GM12865 (cell line): Measurements from ENCODE around the gene RSPH4A.
"Not testable (repeated sequence)": the region's sequence is repeated elsewhere in the genome, so short reads cannot be mapped to it uniquely, and the experiment has no call there.

Experiments
- DNase-seq: peaks from one replicate; pipeline ENCODE4 v3.0.0; 2010; ENCODE audit warnings: low read depth
- H3K4me3 ChIP-seq: 2 replicates; pipeline ENCODE4 v1.5.1; 2011; ENCODE audit warnings: mild to moderate bottlenecking, low read depth, low read length, control low read depth
- TF ChIP-seq, protein P1 (sequence below): IDR thresholded peaks from 2 replicates; pipeline ENCODE4 v1.5.1; 2011; ENCODE audit warnings: low read length, control low read depth, low read depth, inconsistent platforms; ENCODE audit not compliant: insufficient read depth; ENCODE audit errors: missing control alignments

The RSPH4A gene

DNA sequence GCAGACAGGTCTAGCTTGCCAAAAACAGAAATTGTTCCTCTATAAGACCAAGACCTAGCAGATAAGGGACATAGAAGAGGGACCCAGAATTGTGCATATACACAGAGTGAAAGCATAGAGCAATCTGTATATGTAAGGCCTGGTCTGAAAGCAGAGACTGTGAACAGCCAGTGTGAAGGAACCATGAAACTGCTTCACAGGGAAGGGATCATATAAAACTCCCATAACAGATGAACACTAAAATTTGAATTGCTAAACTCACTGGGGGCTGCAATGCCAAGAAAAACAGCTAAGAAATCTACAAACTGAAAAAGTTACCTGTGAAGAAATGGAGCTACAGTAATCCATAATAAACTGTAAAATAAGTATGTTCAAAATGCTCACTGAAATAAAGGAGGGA, 45.3 kb downstream of the RSPH4A start:
- TF ChIP-seq, protein P1, sequence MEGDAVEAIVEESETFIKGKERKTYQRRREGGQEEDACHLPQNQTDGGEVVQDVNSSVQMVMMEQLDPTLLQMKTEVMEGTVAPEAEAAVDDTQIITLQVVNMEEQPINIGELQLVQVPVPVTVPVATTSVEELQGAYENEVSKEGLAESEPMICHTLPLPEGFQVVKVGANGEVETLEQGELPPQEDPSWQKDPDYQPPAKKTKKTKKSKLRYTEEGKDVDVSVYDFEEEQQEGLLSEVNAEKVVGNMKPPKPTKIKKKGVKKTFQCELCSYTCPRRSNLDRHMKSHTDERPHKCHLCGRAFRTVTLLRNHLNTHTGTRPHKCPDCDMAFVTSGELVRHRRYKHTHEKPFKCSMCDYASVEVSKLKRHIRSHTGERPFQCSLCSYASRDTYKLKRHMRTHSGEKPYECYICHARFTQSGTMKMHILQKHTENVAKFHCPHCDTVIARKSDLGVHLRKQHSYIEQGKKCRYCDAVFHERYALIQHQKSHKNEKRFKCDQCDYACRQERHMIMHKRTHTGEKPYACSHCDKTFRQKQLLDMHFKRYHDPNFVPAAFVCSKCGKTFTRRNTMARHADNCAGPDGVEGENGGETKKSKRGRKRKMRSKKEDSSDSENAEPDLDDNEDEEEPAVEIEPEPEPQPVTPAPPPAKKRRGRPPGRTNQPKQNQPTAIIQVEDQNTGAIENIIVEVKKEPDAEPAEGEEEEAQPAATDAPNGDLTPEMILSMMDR = no peak
- no peak for DNase-seq
- H3K4me3 ChIP-seq = no peak overlapping the region

DNA sequence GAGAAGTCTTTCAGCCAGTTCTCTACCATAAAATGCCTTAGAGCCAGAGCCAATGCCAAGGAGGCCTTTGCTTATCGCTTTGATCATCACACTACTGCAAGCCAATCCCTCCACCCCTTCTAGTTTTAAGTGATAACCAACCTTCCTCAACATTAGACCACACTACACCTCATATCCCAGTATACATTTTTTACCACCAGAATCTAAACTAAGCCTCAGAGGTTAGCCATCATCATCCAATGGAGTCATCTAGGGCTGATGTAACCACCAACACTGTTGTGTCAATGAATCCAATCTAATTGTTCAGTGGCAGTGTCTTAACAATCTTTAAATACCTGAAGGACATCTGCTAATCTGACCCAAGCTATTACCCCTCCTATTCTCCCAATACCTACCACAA, 45.9 kb downstream of the RSPH4A start:
- H3K4me3 ChIP-seq = no peak overlapping the region
- TF ChIP-seq, protein P1 = no peak
- DNase-seq = no peak

DNA sequence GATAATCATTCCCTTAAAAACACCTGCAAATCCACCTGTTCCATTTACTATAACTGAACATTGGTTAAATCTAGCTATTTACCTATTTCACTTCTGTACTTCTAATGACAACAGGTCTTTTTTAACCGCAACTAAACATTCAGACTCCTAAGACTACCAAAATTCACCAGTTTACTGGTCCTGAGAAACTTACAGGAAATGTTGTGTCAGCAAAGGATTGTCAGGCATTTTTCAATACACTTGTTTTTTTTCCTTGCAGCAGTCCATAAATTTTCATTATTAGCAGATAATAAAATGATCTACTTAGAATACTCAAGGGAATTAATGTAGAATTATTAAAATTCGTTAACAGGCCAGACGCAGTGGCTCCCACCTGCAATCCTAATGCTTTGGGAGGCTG, 47.0 kb downstream of the RSPH4A start:
- H3K4me3 ChIP-seq = no peak overlapping the region

DNA sequence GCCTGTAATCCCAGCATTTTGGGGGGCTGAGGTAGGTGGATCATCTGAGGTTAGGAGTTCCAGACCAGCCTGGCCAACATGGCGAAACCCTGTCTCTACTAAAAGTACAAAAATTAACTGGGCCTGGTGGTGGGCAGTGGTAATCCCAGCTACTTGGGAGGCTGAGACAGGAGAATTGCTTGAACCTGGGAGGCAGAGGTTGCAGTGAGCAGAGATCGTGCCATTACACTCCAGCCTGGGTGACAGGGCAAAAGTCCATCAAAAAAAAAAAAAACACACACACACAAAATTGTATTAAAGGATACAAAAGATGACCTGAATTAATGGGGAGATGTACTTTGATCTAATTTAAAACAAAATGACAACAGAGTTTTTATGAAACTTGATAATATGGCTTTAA, 47.9 kb downstream of the RSPH4A start:
- not testable (repeated sequence) for DNase-seq, H3K4me3 ChIP-seq

More for the DNA sequence above, 47.0 kb downstream of the RSPH4A start:
- DNase-seq = no peak
- TF ChIP-seq, protein P1 = no peak

DNA sequence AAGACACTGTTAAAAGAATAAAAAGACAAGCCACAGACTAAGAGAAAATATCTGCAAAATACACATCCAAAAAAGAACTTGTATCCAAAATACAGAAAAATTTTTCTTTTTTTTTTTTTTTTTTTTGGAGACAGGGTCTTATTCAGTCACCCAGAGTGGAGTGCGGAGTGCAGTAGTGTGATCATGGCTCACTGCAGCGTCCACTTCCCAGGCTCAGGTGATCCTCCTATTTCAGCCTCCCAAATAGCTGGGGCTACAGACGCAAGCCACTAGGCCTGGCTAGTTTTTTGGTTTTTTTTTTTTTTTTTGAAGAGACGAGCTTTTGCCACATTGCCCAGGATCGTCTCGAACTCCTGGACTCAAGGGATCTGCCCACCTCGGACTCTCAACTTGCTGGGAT, 49.2 kb downstream of the RSPH4A start:
- no peak for DNase-seq
- TF ChIP-seq, protein P1 = no peak
- peak overlapping the region; percentile 93 for H3K4me3 ChIP-seq

DNA sequence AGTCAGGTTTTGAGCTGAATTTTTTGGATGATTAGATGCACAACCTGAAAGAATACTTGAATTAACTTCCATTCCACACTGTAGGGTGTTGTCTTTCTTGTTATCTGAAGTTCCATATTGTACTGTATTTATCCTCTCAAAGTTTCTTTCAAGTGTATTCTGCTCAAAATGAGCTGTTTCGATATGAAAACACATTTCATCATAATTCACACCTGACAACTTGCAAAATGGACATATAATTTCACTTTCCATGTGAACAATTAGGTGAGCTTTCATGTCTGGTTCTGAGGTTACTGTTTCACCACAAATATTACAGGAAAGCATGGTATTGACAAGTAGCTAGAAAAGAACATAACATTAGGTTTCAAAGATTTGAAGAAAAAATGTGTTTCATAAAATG, 50.6 kb downstream of the RSPH4A start:
- DNase-seq = peak; percentile 73
- TF ChIP-seq, protein P1 = no peak
- peak overlapping the region; percentile 93 for H3K4me3 ChIP-seq

DNA sequence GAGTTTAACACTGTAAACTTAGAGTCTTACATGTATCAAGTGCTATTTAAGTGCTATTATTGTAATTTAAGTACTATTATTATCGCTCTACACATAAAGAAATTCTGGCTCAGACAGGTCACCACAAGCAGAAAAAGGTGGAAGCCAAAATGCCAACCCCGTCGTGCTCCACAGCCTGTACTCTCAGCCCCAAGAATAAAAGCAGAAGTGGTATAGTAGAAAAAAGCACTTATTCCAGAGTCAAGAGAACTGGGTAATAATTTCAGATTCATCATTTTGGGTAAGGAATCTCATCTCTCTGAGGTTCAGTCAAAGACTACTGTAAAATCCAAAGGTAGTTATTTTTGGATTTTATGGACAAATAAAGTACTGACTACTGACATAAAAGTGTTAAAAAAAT, 51.3 kb downstream of the RSPH4A start:
- peak overlapping the region; percentile 93 for H3K4me3 ChIP-seq
- peak; percentile 32 for DNase-seq
- TF ChIP-seq, protein P1 = no peak
